Liver (tissue), 9 donors: ENCODE measurements around the gene BCR. TPM values are rescaled to one million over a fixed set of nuclear protein-coding genes. Genes with fewer than 3 reads are reported as not detected.

ENCODE experiments used
- DNase-seq: peaks from one replicate; pipeline ENCODE4 v3.0.0-alpha.2; 2017; ENCODE audit warnings: low spot score
- H3K27ac ChIP-seq, 2 donors: one replicate each; pipeline ENCODE4 v1.7.0; 2013; ENCODE audit warnings: inconsistent platforms in 2 of 2, low read length in 2 of 2, control low read depth in 1 of 2, low read depth in 1 of 2, mild to moderate bottlenecking in 1 of 2
- H3K27me3 ChIP-seq, 4 donors: one replicate each; pipeline versions ENCODE4 v1.6.1 to v1.7.0; 2013; ENCODE audit warnings: low read length in 3 of 4, inconsistent platforms in 1 of 4, mild to moderate bottlenecking in 1 of 4, moderate library complexity in 1 of 4; ENCODE audit not compliant: control insufficient read depth in 4 of 4, insufficient read depth in 4 of 4
- H3K36me3 ChIP-seq, 4 donors: one replicate each; pipeline versions ENCODE4 v1.6.1 to v1.7.0; 2013; ENCODE audit warnings: low read length in 3 of 4, mild to moderate bottlenecking in 3 of 4, low read depth in 1 of 4, moderate library complexity in 1 of 4; ENCODE audit not compliant: control insufficient read depth in 4 of 4, insufficient read depth in 3 of 4
- H3K4me1 ChIP-seq, 4 donors: one replicate each; pipeline versions ENCODE4 v1.6.1 to v1.7.0; 2013; ENCODE audit warnings: low read length in 3 of 4, mild to moderate bottlenecking in 3 of 4, moderate library complexity in 1 of 4; ENCODE audit not compliant: control insufficient read depth in 4 of 4, insufficient read depth in 4 of 4
- H3K4me3 ChIP-seq, 3 donors: one replicate each; pipeline versions ENCODE4 v1.6.1 to v1.7.0; 2013; ENCODE audit warnings: low read length in 3 of 3, control low read depth in 1 of 3, low read depth in 1 of 3, mild to moderate bottlenecking in 1 of 3
- H3K9ac ChIP-seq, 2 donors: one replicate each; pipeline ENCODE4 v1.7.0; 2013; ENCODE audit warnings: low read length in 2 of 2, mild to moderate bottlenecking in 2 of 2, moderate library complexity in 2 of 2, control low read depth in 1 of 2, low read depth in 1 of 2
- H3K9me3 ChIP-seq, 4 donors: one replicate each; pipeline versions ENCODE4 v1.6.1 to v1.7.0; 2013; ENCODE audit warnings: low read length in 3 of 4; ENCODE audit not compliant: control insufficient read depth in 4 of 4
- EGR1 ChIP-seq, 2 donors: IDR thresholded peaks; 2 replicates each; pipeline ENCODE4 v1.6.1; 2016 to 2018; ENCODE audit warnings: antibody characterized with exemption in 2 of 2, low read depth in 2 of 2
- FOXA1 ChIP-seq: IDR thresholded peaks from 2 replicates; pipeline ENCODE4 v1.6.1; 2016; ENCODE audit warnings: antibody characterized with exemption
- FOXA2 ChIP-seq: IDR thresholded peaks from 2 replicates; pipeline ENCODE4 v1.6.1; 2016; ENCODE audit warnings: antibody characterized with exemption
- GABPA ChIP-seq, 2 donors: IDR thresholded peaks in 1 of 2; conservative IDR thresholded peaks in 1 of 2; 2 replicates each; pipeline ENCODE4 v1.6.1; 2016; ENCODE audit warnings: antibody characterized with exemption in 2 of 2, mild to moderate bottlenecking in 1 of 2, moderate library complexity in 1 of 2
- HNF4A ChIP-seq, 2 donors: conservative IDR thresholded peaks; 2 replicates each; pipeline ENCODE4 v1.6.1; 2016; ENCODE audit warnings: antibody characterized with exemption in 2 of 2, mild to moderate bottlenecking in 2 of 2
- HNF4G ChIP-seq: IDR thresholded peaks from 2 replicates; pipeline ENCODE4 v1.6.1; 2016; ENCODE audit warnings: antibody characterized with exemption
- JUND ChIP-seq, 2 donors: IDR thresholded peaks; 2 replicates each; pipeline ENCODE4 v1.6.1; 2016; ENCODE audit warnings: antibody characterized with exemption in 2 of 2
- NR2F2 ChIP-seq: IDR thresholded peaks from 2 replicates; pipeline ENCODE4 v1.6.1; 2016; ENCODE audit warnings: antibody characterized with exemption
- RAD21 ChIP-seq, 2 donors: IDR thresholded peaks; 2 replicates each; pipeline ENCODE4 v1.6.1; 2016; ENCODE audit warnings: antibody characterized with exemption in 2 of 2, mild to moderate bottlenecking in 2 of 2
- RXRA ChIP-seq, 2 donors: IDR thresholded peaks; 2 replicates each; pipeline ENCODE4 v1.6.1; 2017 to 2018; ENCODE audit warnings: antibody characterized with exemption in 2 of 2, mild to moderate bottlenecking in 1 of 2
- SP1 ChIP-seq: IDR thresholded peaks from 2 replicates; pipeline ENCODE4 v1.6.1; 2018; ENCODE audit warnings: antibody characterized with exemption, mild to moderate bottlenecking
- TAF1 ChIP-seq: conservative IDR thresholded peaks from 2 replicates; pipeline ENCODE4 v1.6.1; 2016; ENCODE audit warnings: antibody characterized with exemption, mild to moderate bottlenecking
- YY1 ChIP-seq: IDR thresholded peaks from 2 replicates; pipeline ENCODE4 v1.6.1; 2016; ENCODE audit warnings: antibody characterized with exemption, mild to moderate bottlenecking
- WGBS: extraction: QIAGEN DNeasy Blood & Tissue Kit; methylation state at CpG from one replicate; pipeline ENCODE4 v1.1.7; 2013; 5-methylcytosine and 5-hydroxymethylcytosine counted together
- polyA plus RNA-seq, 2 donors: library from polyadenylated mRNA; stranded (reverse) in 1 of 2; unstranded in 1 of 2; fragments of 200-250 nt in 1 of 2; fragments of >200 nt in 1 of 2; fragmentation: Nextera tagmentation in 1 of 2; extraction: Ambion mirVana in 1 of 2; gene quantifications; one replicate each; pipeline versions ENCODE4 v1.2.1 to v1.2.3, GENCODE V29; 2013 to 2015
- total RNA-seq, 2 donors: library from RNA; depleted of rRNA; stranded (reverse); fragments of >200 nt; gene quantifications; one replicate each; pipeline ENCODE4 v1.2.3, GENCODE V29; 2014
- TF ChIP-seq, protein P1 (sequence below): IDR thresholded peaks from 2 replicates; pipeline ENCODE4 v1.6.1; 2016; ENCODE audit warnings: antibody characterized with exemption
- TF ChIP-seq, protein P2 (sequence below): IDR thresholded peaks from 2 replicates; pipeline ENCODE4 v1.6.1; 2016; ENCODE audit warnings: antibody characterized with exemption
- TF ChIP-seq, protein P3 (sequence below): fragments of 150-350 bp; IDR thresholded peaks from 2 replicates; pipeline ENCODE4 v1.5.1; 2017; ENCODE audit warnings: improper control_type of control experiment, low read depth, low read length; ENCODE audit not compliant: missing input control
- TF ChIP-seq, protein P4 (sequence below): IDR thresholded peaks from 2 replicates; pipeline ENCODE4 v1.6.1; 2016; ENCODE audit warnings: antibody characterized with exemption
- TF ChIP-seq, protein P5 (sequence below): IDR thresholded peaks from 2 replicates; pipeline ENCODE4 v1.6.1; 2016; ENCODE audit warnings: antibody characterized with exemption, mild to moderate bottlenecking
- donor health status: healthy.
- donor health status: healthy.
- donor health status: healthy.
- donor health status: healthy.
- donor health status: healthy.

The BCR gene
- total and polyA plus RNA-seq, 4 donors, result 7.4 to 35.6 (median 18.3) TPM

DNA sequence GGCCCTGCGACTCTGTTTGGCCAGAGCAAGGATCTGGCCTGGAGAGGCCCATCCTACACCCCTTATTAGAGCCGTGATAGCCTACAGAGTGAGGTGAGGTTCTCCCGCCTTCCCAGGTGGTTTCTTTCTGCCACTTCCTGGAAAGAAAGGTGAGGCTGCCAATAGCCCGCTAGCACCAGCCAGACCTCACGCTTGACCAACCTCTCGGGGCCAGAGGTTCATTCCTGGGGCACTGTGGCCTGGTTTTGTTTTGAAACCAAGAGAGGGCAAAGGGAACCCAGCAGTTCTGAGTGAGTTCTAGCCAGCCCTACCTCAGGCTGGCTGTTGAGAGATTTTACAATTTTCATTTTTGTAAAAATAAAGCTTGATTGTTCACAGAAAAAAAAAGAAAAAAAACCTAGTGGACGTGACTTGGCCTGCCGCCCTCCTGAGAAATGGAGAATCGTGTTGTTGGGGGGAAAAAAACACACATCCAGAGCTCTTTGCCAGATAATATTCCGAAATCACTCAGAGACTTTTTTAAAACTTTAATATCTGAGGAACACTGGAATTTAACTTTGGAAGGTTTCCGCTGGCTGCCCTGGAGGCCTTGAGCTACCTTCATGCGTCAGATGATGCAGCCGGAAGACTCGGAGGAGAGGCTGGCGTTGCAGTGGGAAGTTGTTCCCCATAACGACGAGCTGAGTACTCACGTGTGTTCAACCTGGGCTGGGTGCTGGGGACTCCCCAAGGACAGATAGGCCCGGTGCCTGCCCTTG, 84.5 kb downstream of the BCR start (continued):
- peak; percentile 80 to 91 for TF ChIP-seq HNF4A (conservative IDR thresholded peaks at IDR 0.05)
- TF ChIP-seq JUND (IDR thresholded peaks at IDR 0.05), result peak in 1 of 2 donors; percentile 77
- TF ChIP-seq, protein P1, sequence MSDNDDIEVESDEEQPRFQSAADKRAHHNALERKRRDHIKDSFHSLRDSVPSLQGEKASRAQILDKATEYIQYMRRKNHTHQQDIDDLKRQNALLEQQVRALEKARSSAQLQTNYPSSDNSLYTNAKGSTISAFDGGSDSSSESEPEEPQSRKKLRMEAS, result no peak
- TF ChIP-seq FOXA1, result no peak
- peak; percentile 84 to 96 for TF ChIP-seq RXRA (IDR thresholded peaks at IDR 0.05)

DNA sequence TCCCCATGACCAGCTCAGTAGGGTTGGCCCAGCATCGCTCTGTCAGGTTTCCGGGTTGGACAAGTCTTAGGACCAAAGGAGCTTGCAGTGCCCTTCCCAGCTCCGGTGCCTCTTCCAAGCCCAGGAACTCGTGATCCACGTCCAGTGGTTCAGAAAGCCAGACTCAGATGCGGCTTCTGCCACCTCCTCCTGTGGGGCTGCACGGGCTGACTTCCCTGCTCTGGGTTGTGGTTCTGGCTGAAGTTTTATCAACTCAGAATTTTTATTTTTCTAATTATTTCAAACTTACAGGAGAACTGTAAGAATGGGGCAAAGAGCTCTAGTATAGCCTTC, 85.0 kb downstream of the BCR start:
- TF ChIP-seq, protein P2, sequence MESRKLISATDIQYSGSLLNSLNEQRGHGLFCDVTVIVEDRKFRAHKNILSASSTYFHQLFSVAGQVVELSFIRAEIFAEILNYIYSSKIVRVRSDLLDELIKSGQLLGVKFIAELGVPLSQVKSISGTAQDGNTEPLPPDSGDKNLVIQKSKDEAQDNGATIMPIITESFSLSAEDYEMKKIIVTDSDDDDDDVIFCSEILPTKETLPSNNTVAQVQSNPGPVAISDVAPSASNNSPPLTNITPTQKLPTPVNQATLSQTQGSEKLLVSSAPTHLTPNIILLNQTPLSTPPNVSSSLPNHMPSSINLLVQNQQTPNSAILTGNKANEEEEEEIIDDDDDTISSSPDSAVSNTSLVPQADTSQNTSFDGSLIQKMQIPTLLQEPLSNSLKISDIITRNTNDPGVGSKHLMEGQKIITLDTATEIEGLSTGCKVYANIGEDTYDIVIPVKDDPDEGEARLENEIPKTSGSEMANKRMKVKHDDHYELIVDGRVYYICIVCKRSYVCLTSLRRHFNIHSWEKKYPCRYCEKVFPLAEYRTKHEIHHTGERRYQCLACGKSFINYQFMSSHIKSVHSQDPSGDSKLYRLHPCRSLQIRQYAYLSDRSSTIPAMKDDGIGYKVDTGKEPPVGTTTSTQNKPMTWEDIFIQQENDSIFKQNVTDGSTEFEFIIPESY, result no peak
- TF ChIP-seq FOXA1 (no peak), EGR1 (IDR thresholded peaks at IDR 0.05; ENCODE audit: low read depth in 2 of 2) (no peak), JUND (IDR thresholded peaks at IDR 0.05) (no peak), HNF4A (conservative IDR thresholded peaks at IDR 0.05) (no peak), RXRA (IDR thresholded peaks at IDR 0.05) (no peak), RAD21 (IDR thresholded peaks at IDR 0.05) (no peak), SP1 (no peak), NR2F2 (no peak), TAF1 (no peak), GABPA (IDR thresholded peaks at IDR 0.05 in 1 of 2, conservative IDR thresholded peaks at IDR 0.05 in 1 of 2) (no peak), FOXA2 (no peak), YY1 (no peak), HNF4G (no peak)
- TF ChIP-seq, protein P3, sequence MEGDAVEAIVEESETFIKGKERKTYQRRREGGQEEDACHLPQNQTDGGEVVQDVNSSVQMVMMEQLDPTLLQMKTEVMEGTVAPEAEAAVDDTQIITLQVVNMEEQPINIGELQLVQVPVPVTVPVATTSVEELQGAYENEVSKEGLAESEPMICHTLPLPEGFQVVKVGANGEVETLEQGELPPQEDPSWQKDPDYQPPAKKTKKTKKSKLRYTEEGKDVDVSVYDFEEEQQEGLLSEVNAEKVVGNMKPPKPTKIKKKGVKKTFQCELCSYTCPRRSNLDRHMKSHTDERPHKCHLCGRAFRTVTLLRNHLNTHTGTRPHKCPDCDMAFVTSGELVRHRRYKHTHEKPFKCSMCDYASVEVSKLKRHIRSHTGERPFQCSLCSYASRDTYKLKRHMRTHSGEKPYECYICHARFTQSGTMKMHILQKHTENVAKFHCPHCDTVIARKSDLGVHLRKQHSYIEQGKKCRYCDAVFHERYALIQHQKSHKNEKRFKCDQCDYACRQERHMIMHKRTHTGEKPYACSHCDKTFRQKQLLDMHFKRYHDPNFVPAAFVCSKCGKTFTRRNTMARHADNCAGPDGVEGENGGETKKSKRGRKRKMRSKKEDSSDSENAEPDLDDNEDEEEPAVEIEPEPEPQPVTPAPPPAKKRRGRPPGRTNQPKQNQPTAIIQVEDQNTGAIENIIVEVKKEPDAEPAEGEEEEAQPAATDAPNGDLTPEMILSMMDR, result no peak
- TF ChIP-seq, protein P4, sequence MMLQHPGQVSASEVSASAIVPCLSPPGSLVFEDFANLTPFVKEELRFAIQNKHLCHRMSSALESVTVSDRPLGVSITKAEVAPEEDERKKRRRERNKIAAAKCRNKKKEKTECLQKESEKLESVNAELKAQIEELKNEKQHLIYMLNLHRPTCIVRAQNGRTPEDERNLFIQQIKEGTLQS, result no peak
- TF ChIP-seq, protein P1, result no peak
- TF ChIP-seq, protein P5, sequence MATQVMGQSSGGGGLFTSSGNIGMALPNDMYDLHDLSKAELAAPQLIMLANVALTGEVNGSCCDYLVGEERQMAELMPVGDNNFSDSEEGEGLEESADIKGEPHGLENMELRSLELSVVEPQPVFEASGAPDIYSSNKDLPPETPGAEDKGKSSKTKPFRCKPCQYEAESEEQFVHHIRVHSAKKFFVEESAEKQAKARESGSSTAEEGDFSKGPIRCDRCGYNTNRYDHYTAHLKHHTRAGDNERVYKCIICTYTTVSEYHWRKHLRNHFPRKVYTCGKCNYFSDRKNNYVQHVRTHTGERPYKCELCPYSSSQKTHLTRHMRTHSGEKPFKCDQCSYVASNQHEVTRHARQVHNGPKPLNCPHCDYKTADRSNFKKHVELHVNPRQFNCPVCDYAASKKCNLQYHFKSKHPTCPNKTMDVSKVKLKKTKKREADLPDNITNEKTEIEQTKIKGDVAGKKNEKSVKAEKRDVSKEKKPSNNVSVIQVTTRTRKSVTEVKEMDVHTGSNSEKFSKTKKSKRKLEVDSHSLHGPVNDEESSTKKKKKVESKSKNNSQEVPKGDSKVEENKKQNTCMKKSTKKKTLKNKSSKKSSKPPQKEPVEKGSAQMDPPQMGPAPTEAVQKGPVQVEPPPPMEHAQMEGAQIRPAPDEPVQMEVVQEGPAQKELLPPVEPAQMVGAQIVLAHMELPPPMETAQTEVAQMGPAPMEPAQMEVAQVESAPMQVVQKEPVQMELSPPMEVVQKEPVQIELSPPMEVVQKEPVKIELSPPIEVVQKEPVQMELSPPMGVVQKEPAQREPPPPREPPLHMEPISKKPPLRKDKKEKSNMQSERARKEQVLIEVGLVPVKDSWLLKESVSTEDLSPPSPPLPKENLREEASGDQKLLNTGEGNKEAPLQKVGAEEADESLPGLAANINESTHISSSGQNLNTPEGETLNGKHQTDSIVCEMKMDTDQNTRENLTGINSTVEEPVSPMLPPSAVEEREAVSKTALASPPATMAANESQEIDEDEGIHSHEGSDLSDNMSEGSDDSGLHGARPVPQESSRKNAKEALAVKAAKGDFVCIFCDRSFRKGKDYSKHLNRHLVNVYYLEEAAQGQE, result no peak
- peak overlapping the region; percentile 68 to 91 for H3K27ac ChIP-seq
- no peaks in the 10 kb centered on the region for H3K27me3 ChIP-seq
- H3K9ac ChIP-seq, result no peak overlapping the region
- DNase-seq, result no peak
- peaks cover 0 to 12% (median 5%) of the 10 kb centered on the region in 4 donors for H3K36me3 ChIP-seq
- peaks cover 10 to 16% (median 12%) of the 10 kb centered on the region in 4 donors for H3K4me1 ChIP-seq
- no peaks in the 10 kb centered on the region for H3K9me3 ChIP-seq
- H3K4me3 ChIP-seq, result no peak overlapping the region
- WGBS, result 96% methylated on average over 7 of the region's 7 CpGs
